A172 (cell line): Measurements from ENCODE around the gene GREB1L. TPM values are rescaled to one million over a fixed set of nuclear protein-coding genes. Genes with fewer than 3 reads are reported as not detected.

Experiments
- DNase-seq: peaks from one replicate; pipeline ENCODE4 v3.0.0-alpha.2; 2015; ENCODE audit warnings: low spot score
- total RNA-seq: library from RNA; depleted of rRNA; stranded (reverse); fragments of >200 nt; shearing (Covaris generic); gene quantifications from 2 replicates; pipeline ENCODE4 v1.2.3, GENCODE V29; 2014

GREB1L gene
- total RNA-seq, 1 experiment from 2014 or later, result 3.5 TPM

GRCh38 chr18:21484851-21485636, 243.0 kb downstream of the GREB1L start:
- peak; percentile 30 for DNase-seq

GRCh38 chr18:21486905-21487437, 244.9 kb downstream of the GREB1L start:
- no peak for DNase-seq

GRCh38 chr18:21489119-21489750, 247.2 kb downstream of the GREB1L start:
- peak; percentile 54 for DNase-seq

- peak; percentile 9 for DNase-seq
These were observed 248.0 kb downstream of the GREB1L start for GRCh38 chr18:21489919-21490495.

- no peak for DNase-seq
These were observed 248.7 kb downstream of the GREB1L start for GRCh38 chr18:21490748-21491147.

- DNase-seq, result no peak
These were observed 254.3 kb downstream of the GREB1L start for GRCh38 chr18:21496277-21496835.

GRCh38 chr18:21499997-21500396, 258.0 kb downstream of the GREB1L start:
- DNase-seq, result no peak

- no peak for DNase-seq
These were observed 260.6 kb downstream of the GREB1L start for GRCh38 chr18:21502661-21503060.

- DNase-seq, result no peak
These were observed 266.1 kb downstream of the GREB1L start for GRCh38 chr18:21507913-21508701.

GRCh38 chr18:21509062-21509461, 267.0 kb downstream of the GREB1L start:
- no peak for DNase-seq

GRCh38 chr18:21513292-21513691, 271.3 kb downstream of the GREB1L start:
- DNase-seq, result no peak

- no peak for DNase-seq
These were observed 271.7 kb downstream of the GREB1L start for GRCh38 chr18:21513741-21514140.

- DNase-seq, result no peak
These were observed 280.5 kb downstream of the GREB1L start for GRCh38 chr18:21522530-21522929.

- DNase-seq, result no peak
These were observed 283.9 kb downstream of the GREB1L start for GRCh38 chr18:21525916-21526315.

- no peak for DNase-seq
These were observed 284.4 kb downstream of the GREB1L start for GRCh38 chr18:21526463-21526862.

- DNase-seq, result no peak
These were observed 292.3 kb downstream of the GREB1L start for GRCh38 chr18:21534327-21534726.

GRCh38 chr18:21538230-21538629, 296.2 kb downstream of the GREB1L start:
- DNase-seq, result no peak

- DNase-seq, result no peak
These were observed 304.4 kb downstream of the GREB1L start for GRCh38 chr18:21546423-21546822.

GRCh38 chr18:21548647-21549046, 306.6 kb downstream of the GREB1L start:
- DNase-seq, result no peak

- DNase-seq, result no peak
These were observed 308.5 kb downstream of the GREB1L start for GRCh38 chr18:21550510-21550970.

GRCh38 chr18:21557607-21558253, 315.7 kb downstream of the GREB1L start:
- DNase-seq, result no peak
